ENCODE data around the gene RNF169. TPM values are rescaled to one million over a fixed set of nuclear protein-coding genes. Genes with fewer than 3 reads are reported as not detected.
A peak's percentile ranks its signal among the peaks of the same experiment; 100 is the strongest.

RNF169 gene
- total and polyA plus RNA-seq, 12 donors, result 2.3 to 14.0 (median 10.8) TPM

GRCh38 chr11:74702383-74703007 lies 46.2 kb upstream of the RNF169 start:
- intact Hi-C loops (cut with DNase I), result loop anchor here in 2 of 10 donors (2.0 to 5.0 kb wide), 2 partner anchors 24 to 35 kb away; no protein-coding TSS in a partner anchor
- H3K27me3 ChIP-seq, result no peaks in the 10 kb centered on the region
- TF ChIP-seq CTCF (IDR thresholded peaks at IDR 0.05), result peak; percentile 77 to 94 (median 90)
- WGBS, 2 donors, result 52 to 57% methylated on average over 15 of the region's 15 CpGs
- no peak overlapping the region for H3K4me3 ChIP-seq
- H3K9me3 ChIP-seq, result no peaks in the 10 kb centered on the region
- no peak overlapping the region for H3K27ac ChIP-seq
- peaks cover 0 to 10% (median 5%) of the 10 kb centered on the region in 9 donors for H3K4me1 ChIP-seq
- ATAC-seq (peak; percentile 29 to 76 (median 57)), DNase-seq (peak; percentile 56 to 60)
- no peaks in the 10 kb centered on the region for H3K36me3 ChIP-seq

GRCh38 chr11:74703211-74703610 lies 45.4 kb upstream of the RNF169 start:
- H3K27me3 ChIP-seq, result no peaks in the 10 kb centered on the region
- H3K27ac ChIP-seq, result no peak overlapping the region
- no peaks in the 10 kb centered on the region for H3K9me3 ChIP-seq
- no peak for TF ChIP-seq CTCF (IDR thresholded peaks at IDR 0.05)
- H3K4me1 ChIP-seq, result peaks cover 0 to 6% (median 3%) of the 10 kb centered on the region in 9 donors
- intact Hi-C loops (cut with DNase I), result loop anchor here in 2 of 10 donors (2.0 to 5.0 kb wide), 2 partner anchors 24 to 34 kb away; no protein-coding TSS in a partner anchor
- H3K36me3 ChIP-seq, result no peaks in the 10 kb centered on the region
- 94 to 96% methylated on average over 13 of the region's 13 CpGs for WGBS, 2 donors
- peak in 1 of 8 donors; percentile 17 for ATAC-seq
- DNase-seq, result no peak
- no peak overlapping the region for H3K4me3 ChIP-seq

- H3K4me3 ChIP-seq, result no peak overlapping the region
- H3K27ac ChIP-seq, result no peak overlapping the region
- 94 to 96% methylated on average over 3 of the region's 3 CpGs for WGBS, 2 donors
- no peaks in the 10 kb centered on the region for H3K27me3 ChIP-seq
- no peak for TF ChIP-seq CTCF (IDR thresholded peaks at IDR 0.05)
- H3K9me3 ChIP-seq, result no peaks in the 10 kb centered on the region
- intact Hi-C loops (cut with DNase I), result no loop called here
- peaks cover 3 to 22% (median 14%) of the 10 kb centered on the region in 9 donors for H3K4me1 ChIP-seq
- ATAC-seq (no peak), DNase-seq (no peak)
- H3K36me3 ChIP-seq, result no peaks in the 10 kb centered on the region
These were observed 41.5 kb upstream of the RNF169 start for GRCh38 chr11:74707182-74707581.

GRCh38 chr11:74707602-74708510 lies 40.8 kb upstream of the RNF169 start:
- intact Hi-C loops (cut with DNase I), result no loop called here
- H3K4me3 ChIP-seq, result no peak overlapping the region
- H3K36me3 ChIP-seq, result no peaks in the 10 kb centered on the region
- no peak for TF ChIP-seq CTCF (IDR thresholded peaks at IDR 0.05)
- H3K27ac ChIP-seq, result no peak overlapping the region
- WGBS, 2 donors, result 86 to 90% methylated on average over 10 of the region's 10 CpGs
- no peaks in the 10 kb centered on the region for H3K27me3 ChIP-seq
- DNase-seq (no peak), ATAC-seq (no peak)
- H3K9me3 ChIP-seq, result no peaks in the 10 kb centered on the region
- H3K4me1 ChIP-seq, result peaks cover 3 to 17% (median 12%) of the 10 kb centered on the region in 9 donors
